ENCODE results near the gene SEPHS2. TPM values are rescaled to one million over a fixed set of nuclear protein-coding genes. Genes with fewer than 3 reads are reported as not detected.
A peak's percentile ranks its signal among the peaks of the same experiment; 100 is the strongest.

Gene SEPHS2
- total RNA-seq, 1 experiment from 2014 or later: 53.5 TPM

DNA sequence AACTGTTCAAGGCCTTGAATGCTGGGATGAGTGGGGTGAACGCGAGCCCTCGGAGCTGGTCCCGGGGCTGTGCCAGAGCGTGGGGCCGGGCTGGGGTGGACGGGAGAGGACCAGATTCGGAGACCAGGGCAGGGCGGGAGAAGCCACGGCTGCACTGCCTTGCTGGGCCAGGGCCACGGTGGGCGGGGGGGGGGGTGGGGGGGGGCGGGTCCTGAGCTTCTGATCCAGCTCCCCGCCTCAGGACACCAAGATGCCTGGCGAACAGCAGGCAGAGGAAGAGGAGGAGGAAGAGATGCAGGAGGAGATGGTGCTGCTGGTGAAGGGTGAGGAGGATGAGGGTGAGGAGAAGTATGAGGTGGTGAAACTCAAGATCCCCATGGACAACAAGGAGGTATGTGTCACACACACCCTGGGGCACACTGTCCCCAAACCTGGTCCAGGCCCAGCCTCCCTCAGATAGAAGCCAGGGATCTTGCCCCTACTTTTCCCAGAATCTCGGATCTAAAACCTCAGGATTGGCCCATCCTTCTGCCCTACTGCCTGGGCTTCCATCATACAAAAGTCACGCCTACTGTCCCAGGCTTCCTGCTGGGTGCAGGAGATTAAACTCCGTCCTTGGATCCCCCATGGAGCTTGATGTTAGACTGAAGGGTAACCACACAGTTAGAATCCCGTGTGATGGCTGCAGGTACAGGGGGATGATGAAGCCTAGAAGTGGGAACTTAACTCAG is 37.7 kb downstream of the SEPHS2 start:
- no peak for DNase-seq (ENCODE audit: low spot score)
- Mint-ChIP-seq H3K4me3 (peak overlapping the region; percentile 70), H3K27me3 (ENCODE audit: low read depth) (peaks cover 15% of the 10 kb centered on the region), H3K27ac (peak overlapping the region; percentile 28; the same call in 1 of the 2 replicates), H3K36me3 (peaks cover 11% of the 10 kb centered on the region), H3K9me3 (no peaks in the 10 kb centered on the region), H3K4me1 (peaks cover 20% of the 10 kb centered on the region)
- POLR2A ChIA-PET: interaction anchor here (0.6 to 1.9 kb wide), 8 partner anchors 10 to 353 kb away, joined by 3 to 26 read pairs (median 4); partner anchors contain the start of genes ZNF48 and ZNF785
- ATAC-seq: peak; percentile 4
- CTCF ChIA-PET: interaction anchor here (0.8 to 4.9 kb wide), 12 partner anchors 10 to 316 kb away, joined by 4 to 97 read pairs (median 18); partner anchors contain the start of genes DCTPP1, TBC1D10B, TBX6 and ZNF48
- 0 out of 2 replicates have a peak, but pooled peaks have one; percentile 5 for TF ChIP-seq TP53 (CRISPR knock-in tag; IDR thresholded peaks at IDR 0.05)
- TF ChIP-seq EMX1 (CRISPR knock-in tag; IDR thresholded peaks at IDR 0.05): no peak

- Mint-ChIP-seq H3K4me1 (peaks cover 20% of the 10 kb centered on the region), H3K27ac (peak within 1 kb of the TSS; percentile 93), H3K27me3 (ENCODE audit: low read depth) (peaks cover 21% of the 10 kb centered on the region), H3K9me3 (no peaks in the 10 kb centered on the region), H3K36me3 (peaks cover 7% of the 10 kb centered on the region), H3K4me3 (peak within 1 kb of the TSS; percentile 90)
- peak; percentile 84 for ATAC-seq
- ChIA-PET POLR2A (interaction anchor here (0.6 to 1.9 kb wide), 8 partner anchors 11 to 354 kb away, joined by 3 to 26 read pairs (median 4); partner anchors contain the start of genes ZNF48 and ZNF785), CTCF (interaction anchor here (0.8 to 4.9 kb wide), 12 partner anchors 10 to 315 kb away, joined by 4 to 97 read pairs (median 16); partner anchors contain the start of genes CORO1A, DCTPP1, TBC1D10B and TBX6)
- peak; percentile 96 for DNase-seq (ENCODE audit: low spot score)
- peak; percentile 76 for TF ChIP-seq GABPB1 (CRISPR knock-in tag; IDR thresholded peaks at IDR 0.05)
- no peak for TF ChIP-seq SMAD4 (CRISPR knock-in tag; IDR thresholded peaks at IDR 0.05)
- TF ChIP-seq RORB (CRISPR knock-in tag; IDR thresholded peaks at IDR 0.05): no peak
- TF ChIP-seq, protein P1, sequence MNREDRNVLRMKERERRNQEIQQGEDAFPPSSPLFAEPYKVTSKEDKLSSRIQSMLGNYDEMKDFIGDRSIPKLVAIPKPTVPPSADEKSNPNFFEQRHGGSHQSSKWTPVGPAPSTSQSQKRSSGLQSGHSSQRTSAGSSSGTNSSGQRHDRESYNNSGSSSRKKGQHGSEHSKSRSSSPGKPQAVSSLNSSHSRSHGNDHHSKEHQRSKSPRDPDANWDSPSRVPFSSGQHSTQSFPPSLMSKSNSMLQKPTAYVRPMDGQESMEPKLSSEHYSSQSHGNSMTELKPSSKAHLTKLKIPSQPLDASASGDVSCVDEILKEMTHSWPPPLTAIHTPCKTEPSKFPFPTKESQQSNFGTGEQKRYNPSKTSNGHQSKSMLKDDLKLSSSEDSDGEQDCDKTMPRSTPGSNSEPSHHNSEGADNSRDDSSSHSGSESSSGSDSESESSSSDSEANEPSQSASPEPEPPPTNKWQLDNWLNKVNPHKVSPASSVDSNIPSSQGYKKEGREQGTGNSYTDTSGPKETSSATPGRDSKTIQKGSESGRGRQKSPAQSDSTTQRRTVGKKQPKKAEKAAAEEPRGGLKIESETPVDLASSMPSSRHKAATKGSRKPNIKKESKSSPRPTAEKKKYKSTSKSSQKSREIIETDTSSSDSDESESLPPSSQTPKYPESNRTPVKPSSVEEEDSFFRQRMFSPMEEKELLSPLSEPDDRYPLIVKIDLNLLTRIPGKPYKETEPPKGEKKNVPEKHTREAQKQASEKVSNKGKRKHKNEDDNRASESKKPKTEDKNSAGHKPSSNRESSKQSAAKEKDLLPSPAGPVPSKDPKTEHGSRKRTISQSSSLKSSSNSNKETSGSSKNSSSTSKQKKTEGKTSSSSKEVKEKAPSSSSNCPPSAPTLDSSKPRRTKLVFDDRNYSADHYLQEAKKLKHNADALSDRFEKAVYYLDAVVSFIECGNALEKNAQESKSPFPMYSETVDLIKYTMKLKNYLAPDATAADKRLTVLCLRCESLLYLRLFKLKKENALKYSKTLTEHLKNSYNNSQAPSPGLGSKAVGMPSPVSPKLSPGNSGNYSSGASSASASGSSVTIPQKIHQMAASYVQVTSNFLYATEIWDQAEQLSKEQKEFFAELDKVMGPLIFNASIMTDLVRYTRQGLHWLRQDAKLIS (CRISPR knock-in tag; IDR thresholded peaks at IDR 0.05; ENCODE audit: borderline replicate concordance): no peak
- TF ChIP-seq, protein P2, sequence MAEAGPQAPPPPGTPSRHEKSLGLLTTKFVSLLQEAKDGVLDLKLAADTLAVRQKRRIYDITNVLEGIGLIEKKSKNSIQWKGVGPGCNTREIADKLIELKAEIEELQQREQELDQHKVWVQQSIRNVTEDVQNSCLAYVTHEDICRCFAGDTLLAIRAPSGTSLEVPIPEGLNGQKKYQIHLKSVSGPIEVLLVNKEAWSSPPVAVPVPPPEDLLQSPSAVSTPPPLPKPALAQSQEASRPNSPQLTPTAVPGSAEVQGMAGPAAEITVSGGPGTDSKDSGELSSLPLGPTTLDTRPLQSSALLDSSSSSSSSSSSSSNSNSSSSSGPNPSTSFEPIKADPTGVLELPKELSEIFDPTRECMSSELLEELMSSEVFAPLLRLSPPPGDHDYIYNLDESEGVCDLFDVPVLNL (CRISPR knock-in tag; IDR thresholded peaks at IDR 0.05; ENCODE audit: borderline replicate concordance, low read depth): no peak
- TF ChIP-seq JUN (CRISPR knock-in tag; IDR thresholded peaks at IDR 0.05): peak; percentile 33; the same call in 1 of the 2 replicates
- peak; percentile 96 for TF ChIP-seq MAX (CRISPR knock-in tag; IDR thresholded peaks at IDR 0.05)
- peak; percentile 59; the same call in 1 of the 2 replicates for TF ChIP-seq RELA (CRISPR knock-in tag; IDR thresholded peaks at IDR 0.05; ENCODE audit: borderline replicate concordance)
- TF ChIP-seq IRF1 (CRISPR knock-in tag; IDR thresholded peaks at IDR 0.05): 0 out of 2 replicates have a peak, but pooled peaks have one; percentile 20
- no peak for TF ChIP-seq ATF2 (CRISPR knock-in tag; IDR thresholded peaks at IDR 0.05; ENCODE audit: borderline replicate concordance, low read depth)
- no peak for TF ChIP-seq HMGA2 (CRISPR knock-in tag; IDR thresholded peaks at IDR 0.05)
- TF ChIP-seq CBFB (CRISPR knock-in tag; IDR thresholded peaks at IDR 0.05; ENCODE audit: low read depth): no peak
- TF ChIP-seq ATF6 (CRISPR knock-in tag; IDR thresholded peaks at IDR 0.05): no peak
- no peak for TF ChIP-seq ZNF416 (CRISPR knock-in tag; IDR thresholded peaks at IDR 0.05)
- TF ChIP-seq ETV6 (CRISPR knock-in tag; IDR thresholded peaks at IDR 0.05): peak; percentile 66
- peak; percentile 72 for TF ChIP-seq FOXK1 (CRISPR knock-in tag; IDR thresholded peaks at IDR 0.05)
- no peak for TF ChIP-seq NR2C2 (CRISPR knock-in tag; IDR thresholded peaks at IDR 0.05)
- no peak for TF ChIP-seq ZNF317 (CRISPR knock-in tag; IDR thresholded peaks at IDR 0.05; ENCODE audit: borderline replicate concordance, low read depth)
- TF ChIP-seq ZNF671 (CRISPR knock-in tag; IDR thresholded peaks at IDR 0.05): no peak
- TF ChIP-seq FOXJ3 (CRISPR knock-in tag; IDR thresholded peaks at IDR 0.05; ENCODE audit: borderline replicate concordance): no peak
- peak; percentile 95 for TF ChIP-seq SP1 (CRISPR knock-in tag; conservative IDR thresholded peaks at IDR 0.05)
- TF ChIP-seq CREM (CRISPR knock-in tag; IDR thresholded peaks at IDR 0.05): no peak
Observed at GRCh38 chr16:30407102-30407803, 38.4 kb downstream of the SEPHS2 start, which contains the start of gene ZNF771. ZNF771 (plus strand) TSS chr16:30407606; CDS start chr16:30408054, 448 bp downstream.
